Measurements from ENCODE around the gene EN1. TPM values are rescaled to one million over a fixed set of nuclear protein-coding genes. Genes with fewer than 3 reads are reported as not detected.

Gene EN1
- total and polyA plus RNA-seq, 2 of the 4 experiments (the other 2 are of a cell fraction) = not detected

DNA sequence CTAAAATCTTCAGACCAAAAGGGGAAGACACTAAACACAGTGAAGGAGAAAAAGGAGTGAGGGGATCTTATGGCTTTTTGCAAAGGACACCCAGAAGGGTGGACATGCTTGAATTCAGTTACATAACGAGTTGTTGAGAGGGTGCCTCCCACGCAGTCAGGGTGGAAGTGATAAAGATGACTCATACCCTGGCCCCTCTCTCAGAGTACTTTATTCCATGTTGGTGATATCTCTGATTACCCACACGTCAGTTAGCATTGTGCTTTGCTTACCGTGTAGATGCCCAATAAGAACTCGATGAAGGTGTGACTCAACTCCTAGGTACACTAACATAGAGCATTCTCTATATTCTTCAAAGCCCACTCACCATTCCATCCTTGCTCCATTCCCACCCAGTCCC is 44.4 kb downstream of the EN1 start:
- Histone ChIP-seq H3K79me1 (ENCODE audit: low read depth in 1 of 2, low read length in 2 of 2) (no peaks in the 10 kb centered on the region), H3K56ac (ENCODE audit: extremely low read depth, insufficient read depth, low read length) (no peak overlapping the region), H3K9me1 (ENCODE audit: insufficient read depth, low read length) (no peaks in the 10 kb centered on the region), H2BK20ac (ENCODE audit: low read depth, low read length) (no peak overlapping the region), H2BK120ac (ENCODE audit: low read depth, low read length) (no peak overlapping the region), H3K14ac (replicated peaks; ENCODE audit: low read depth, low read length) (no peak overlapping the region), H3K9ac (ENCODE audit: low read depth, low read length) (no peak overlapping the region), H4K20me1 (ENCODE audit: insufficient read depth, low read length) (no peaks in the 10 kb centered on the region), H3K4ac (ENCODE audit: low read depth, low read length) (no peak overlapping the region), H3K4me1 (ENCODE audit: control insufficient read depth, insufficient read depth, low read length) (no peaks in the 10 kb centered on the region), H3K27ac (ENCODE audit: insufficient read depth, low read length) (no peak overlapping the region), H2AFZ (replicated peaks; ENCODE audit: low read length, poor library complexity) (no peak overlapping the region), H4K8ac (ENCODE audit: low read depth in 2 of 2, low read length in 2 of 2) (no peak overlapping the region), H2AK9ac (replicated peaks; ENCODE audit: low read depth, low read length, poor library complexity) (no peak overlapping the region), H2BK5ac (ENCODE audit: low read depth, low read length, poor library complexity, severe bottlenecking) (no peak overlapping the region), H2BK15ac (ENCODE audit: low read depth, low read length) (no peak overlapping the region), H3K9me3 (ENCODE audit: control insufficient read depth, insufficient read depth, low read length) (no peaks in the 10 kb centered on the region), H3K27me3 (ENCODE audit: control insufficient read depth, insufficient read depth, low read length) (peaks cover 8% of the 10 kb centered on the region), H3K23ac (ENCODE audit: low read depth, low read length) (no peak overlapping the region), H2AK5ac (ENCODE audit: low read depth, low read length) (no peak overlapping the region), H3K4me3 (ENCODE audit: insufficient read depth, low read depth, low read length) (no peak overlapping the region), H4K91ac (ENCODE audit: insufficient read depth, low read depth, low read length) (no peak overlapping the region), H3K18ac (ENCODE audit: low read depth, low read length) (no peak overlapping the region), H4K5ac (ENCODE audit: low read depth, low read length) (no peak overlapping the region), H3K36me3 (ENCODE audit: control insufficient read depth, insufficient read depth, low read length) (no peaks in the 10 kb centered on the region), H3K4me2 (ENCODE audit: low read depth, low read length) (no peak overlapping the region)
- BruUV-seq (replicated peaks) = no TSS peak
- DNase-seq (no peak), ATAC-seq (ENCODE audit: low read depth) (no peak)
- intact Hi-C loops (cut with micrococcal nuclease) (no loop called here), dilution Hi-C loops (cut with HindIII; ENCODE audit: low sequenced_read_pairs, unreplicated experiment) (no loop called here), in situ Hi-C loops (cut with MboI; ENCODE audit: low sequenced_read_pairs) (no loop called here)
- no peak for TF ChIP-seq USF2 (IDR thresholded peaks at IDR 0.05; ENCODE audit: low read depth, low read length)
- TF ChIP-seq BHLHE40 (IDR thresholded peaks at IDR 0.05; ENCODE audit: low read depth, low read length) = no peak
- TF ChIP-seq MAFK (IDR thresholded peaks at IDR 0.05; ENCODE audit: low read depth, low read length) = no peak
- no peak for TF ChIP-seq CEBPB (IDR thresholded peaks at IDR 0.05; ENCODE audit: low read depth, low read length)
- no peak for TF ChIP-seq ELK1 (IDR thresholded peaks at IDR 0.05; ENCODE audit: borderline replicate concordance, low read depth, low read length)
- no peak for TF ChIP-seq CHD1 (IDR thresholded peaks at IDR 0.05; ENCODE audit: low read depth, low read length)
- no peak for TF ChIP-seq SMC3 (IDR thresholded peaks at IDR 0.05; ENCODE audit: low read depth, low read length)
- no peak for TF ChIP-seq NFE2L2 (IDR thresholded peaks at IDR 0.05; ENCODE audit: low read depth, low read length)
- no peak for TF ChIP-seq RFX5 (IDR thresholded peaks at IDR 0.05; ENCODE audit: low read depth, low read length)
- TF ChIP-seq POLR2A (IDR thresholded peaks at IDR 0.05; ENCODE audit: low read depth, low read length) = no peak
- no peak for TF ChIP-seq RAD21 (IDR thresholded peaks at IDR 0.05; ENCODE audit: low read length)
- POLR2A ChIA-PET (ENCODE audit: unreplicated experiment) = no interaction called here
- CTCF ChIA-PET = no interaction called here
- WGBS, 2 experiments (ENCODE audit: extremely low coverage in 2 of 2, insufficient read length in 1 of 2) = no CpG with 5 or more reads among the region's 5 CpGs

Data from IMR-90 (cell line).